Fibroblast of villous mesenchyme (primary cell): ENCODE measurements around the gene CTDSPL. TPM values are rescaled to one million over a fixed set of nuclear protein-coding genes. Genes with fewer than 3 reads are reported as not detected.

Source experiments
- DNase-seq: peaks from one replicate; pipeline ENCODE4 v3.0.0-alpha.2; 2010; ENCODE audit warnings: low read depth
- H3K4me3 ChIP-seq: 2 replicates; pipeline ENCODE4 v1.5.1; 2011; ENCODE audit warnings: low read depth, mild to moderate bottlenecking, low read length
- CTCF ChIP-seq: IDR thresholded peaks from 2 replicates; pipeline ENCODE4 v1.5.1; 2012; ENCODE audit warnings: low read depth, mild to moderate bottlenecking, low read length; ENCODE audit not compliant: insufficient read depth
- total RNA-seq: library from RNA; depleted of rRNA; stranded (reverse); fragments of >200 nt; gene quantifications from 2 replicates; pipeline ENCODE4 v1.2.3, GENCODE V29; 2012

CTDSPL gene
- total RNA-seq, 1 donor: 61.7 TPM

- no peak for DNase-seq
Measured at GRCh38 chr3:38008971-38009580, 147.4 kb downstream of the CTDSPL start.

GRCh38 chr3:38009807-38010591 lies 148.3 kb downstream of the CTDSPL start:
- no peak for DNase-seq
- H3K4me3 ChIP-seq: no peak overlapping the region
- no peak for TF ChIP-seq CTCF

More at GRCh38 chr3:38008971-38009580, 147.4 kb downstream of the CTDSPL start:
- H3K4me3 ChIP-seq: no peak overlapping the region
- no peak for TF ChIP-seq CTCF

GRCh38 chr3:38011111-38011510 lies 149.4 kb downstream of the CTDSPL start:
- TF ChIP-seq CTCF: no peak
- H3K4me3 ChIP-seq: no peak overlapping the region
- DNase-seq: no peak

GRCh38 chr3:38015485-38015884 lies 153.8 kb downstream of the CTDSPL start:
- no peak for DNase-seq
- no peak for TF ChIP-seq CTCF
- H3K4me3 ChIP-seq: no peak overlapping the region

GRCh38 chr3:38015984-38016383 lies 154.3 kb downstream of the CTDSPL start:
- no peak for TF ChIP-seq CTCF
- H3K4me3 ChIP-seq: no peak overlapping the region
- DNase-seq: no peak

- TF ChIP-seq CTCF: no peak
- H3K4me3 ChIP-seq: no peak overlapping the region
- DNase-seq: no peak
Measured at GRCh38 chr3:38016410-38016809, 154.7 kb downstream of the CTDSPL start.
